Measurements from ENCODE around the gene MRPL32.

MRPL32 gene

DNA sequence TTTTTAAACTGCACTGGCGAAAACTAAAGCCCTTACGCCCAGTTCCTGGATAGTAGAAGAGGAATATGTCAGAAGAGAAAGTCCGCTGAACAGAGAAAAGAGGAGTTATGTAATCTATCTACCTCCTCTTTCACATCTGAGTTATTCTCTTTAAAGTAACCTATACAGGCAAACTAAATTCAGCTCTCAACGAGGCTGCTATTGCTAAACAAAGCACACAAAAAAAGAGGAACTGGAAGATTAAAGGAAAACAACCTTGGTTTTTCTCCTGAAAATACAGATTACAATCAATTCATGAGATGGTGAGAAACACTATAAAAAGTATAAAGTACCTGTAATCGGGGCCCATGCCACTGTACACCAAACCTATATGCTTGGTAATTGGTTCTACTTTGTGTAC, 6.0 kb upstream of the MRPL32 start:
- no peak for DNase-seq (ENCODE audit: low spot score)

- DNase-seq (ENCODE audit: low spot score): no peak
Observed at GRCh38 chr7:42928754-42929153, 3.4 kb upstream of the MRPL32 start.

- DNase-seq (ENCODE audit: low spot score): no peak
Observed at GRCh38 chr7:42929449-42929848, 2.7 kb upstream of the MRPL32 start.

DNA sequence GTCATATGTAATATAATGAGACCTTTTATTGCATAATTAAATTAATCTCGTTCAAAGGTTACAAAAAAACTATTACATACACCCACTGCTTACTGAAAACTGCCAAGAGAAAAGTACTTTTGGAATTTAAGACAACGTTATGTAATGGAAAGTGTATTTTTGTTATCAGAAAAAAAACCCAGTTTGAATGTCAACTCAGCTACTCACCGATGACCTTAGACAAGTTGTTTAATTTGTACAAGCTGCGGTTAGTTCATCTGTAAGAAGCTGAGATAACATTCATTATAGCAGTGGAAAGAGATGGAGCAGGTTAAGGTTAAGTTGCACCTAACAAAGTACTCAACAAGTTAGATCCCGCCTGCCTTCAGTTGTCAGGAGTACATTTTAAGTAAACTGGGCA, 1.3 kb upstream of the MRPL32 start:
- no peak for DNase-seq (ENCODE audit: low spot score)

DNA sequence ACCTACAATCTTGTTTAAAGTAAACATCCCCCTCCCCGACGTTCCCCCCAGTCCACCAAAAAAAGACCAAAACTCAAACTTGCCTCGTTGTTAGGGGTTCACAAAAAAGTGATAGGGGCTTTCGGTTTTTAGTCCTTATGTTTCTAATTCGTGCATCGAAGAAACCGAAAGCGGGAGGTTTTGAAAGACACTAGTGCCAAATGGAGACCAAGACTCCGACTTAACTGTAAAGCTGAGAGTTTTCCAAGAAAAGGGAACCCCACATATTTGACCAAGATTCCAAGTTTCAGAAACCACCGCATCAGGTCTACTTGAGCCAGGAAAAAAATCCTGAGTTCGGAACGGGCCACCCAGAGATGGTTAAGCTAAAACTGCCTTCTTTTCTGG, 736 bp upstream of the MRPL32 start:
- DNase-seq (ENCODE audit: low spot score): no peak

GRCh38 chr7:42932811-42933591, 825 bp downstream of the MRPL32 start:
- no peak for DNase-seq (ENCODE audit: low spot score)

DNA sequence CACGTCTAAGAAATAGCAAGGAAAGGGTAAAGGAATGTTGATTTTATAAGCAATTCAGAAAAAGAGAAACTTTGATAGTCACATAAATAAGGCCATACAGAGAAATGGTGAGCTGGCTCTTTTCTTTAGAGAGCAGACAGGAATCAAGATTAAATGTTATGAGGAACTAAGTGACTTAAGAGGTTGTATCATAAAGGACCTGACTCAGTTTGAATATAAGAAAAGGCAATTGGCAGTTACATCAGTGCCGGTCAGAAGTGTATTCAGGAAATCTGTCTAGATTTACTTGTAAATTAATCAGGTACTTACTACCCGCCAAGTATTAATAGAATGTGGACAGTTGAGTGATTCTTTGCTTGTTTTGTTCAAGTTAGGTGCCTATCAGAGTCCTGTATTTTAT, 2.1 kb downstream of the MRPL32 start:
- no peak for DNase-seq (ENCODE audit: low spot score)

- no peak for DNase-seq (ENCODE audit: low spot score)
Observed at GRCh38 chr7:42935861-42936260, 3.7 kb downstream of the MRPL32 start.

- DNase-seq (ENCODE audit: low spot score): no peak
Observed at GRCh38 chr7:42939457-42940240, 7.5 kb downstream of the MRPL32 start.

DNA sequence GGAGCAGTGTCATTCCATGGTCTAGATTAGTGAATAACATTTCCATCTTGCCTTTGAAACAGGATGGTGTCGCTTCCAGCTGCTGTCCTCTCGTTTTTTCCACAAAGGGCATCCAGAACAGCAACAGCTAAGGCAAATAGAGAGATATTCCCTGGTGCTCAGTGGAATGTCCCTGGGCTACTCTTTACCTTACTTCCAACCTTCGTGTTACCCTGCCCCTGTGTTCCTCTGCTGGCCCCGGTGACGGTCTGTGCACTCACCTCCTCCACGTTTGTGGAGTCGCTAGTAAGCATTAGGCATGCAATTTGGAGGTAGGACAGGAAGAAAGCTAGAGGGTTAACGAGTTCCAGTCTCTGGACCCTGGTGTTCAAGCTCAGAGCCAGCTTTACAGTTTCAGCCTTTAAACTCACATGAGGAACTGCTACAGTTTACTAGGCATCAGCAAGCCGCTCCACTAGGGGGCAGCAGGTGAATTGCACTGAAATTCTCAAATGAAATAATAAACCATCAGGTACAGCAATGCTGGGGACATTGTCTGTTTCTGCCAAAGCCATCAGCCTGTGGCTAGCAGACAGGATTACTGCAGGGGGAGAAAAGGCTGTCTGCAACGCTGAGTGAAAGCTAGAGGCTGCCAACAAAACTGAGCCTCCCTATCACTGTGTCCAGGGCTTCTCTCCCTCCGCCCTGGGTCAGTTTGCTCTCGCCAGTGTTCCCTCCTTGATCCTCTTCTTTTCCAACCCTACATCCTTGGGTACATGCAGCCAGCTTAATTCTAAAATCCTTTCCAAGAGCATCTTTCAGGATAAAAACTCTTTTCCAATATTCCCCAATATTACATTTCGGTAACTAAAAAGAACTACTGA, 9.0 kb downstream of the MRPL32 start:
- peak; percentile 74 for DNase-seq (ENCODE audit: low spot score)

- DNase-seq (ENCODE audit: low spot score): no peak
Observed at GRCh38 chr7:42945821-42946626, 13.8 kb downstream of the MRPL32 start.

DNA sequence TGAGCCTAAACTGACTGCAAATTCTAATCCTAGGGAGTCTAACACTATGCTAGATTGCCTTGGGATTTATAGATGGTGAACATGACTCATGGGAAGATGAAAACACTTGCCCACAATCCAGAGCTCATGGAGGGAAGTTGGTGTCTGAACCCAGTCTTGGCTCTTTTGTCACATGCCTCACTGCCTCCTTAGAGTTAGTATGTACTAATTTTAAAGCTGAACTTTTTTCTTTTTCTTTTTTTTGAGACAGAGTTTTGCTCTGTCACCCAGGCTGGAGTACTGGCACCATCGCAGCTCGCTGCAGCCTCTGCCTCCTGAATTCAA, 14.4 kb downstream of the MRPL32 start:
- DNase-seq (ENCODE audit: low spot score): no peak

DNA sequence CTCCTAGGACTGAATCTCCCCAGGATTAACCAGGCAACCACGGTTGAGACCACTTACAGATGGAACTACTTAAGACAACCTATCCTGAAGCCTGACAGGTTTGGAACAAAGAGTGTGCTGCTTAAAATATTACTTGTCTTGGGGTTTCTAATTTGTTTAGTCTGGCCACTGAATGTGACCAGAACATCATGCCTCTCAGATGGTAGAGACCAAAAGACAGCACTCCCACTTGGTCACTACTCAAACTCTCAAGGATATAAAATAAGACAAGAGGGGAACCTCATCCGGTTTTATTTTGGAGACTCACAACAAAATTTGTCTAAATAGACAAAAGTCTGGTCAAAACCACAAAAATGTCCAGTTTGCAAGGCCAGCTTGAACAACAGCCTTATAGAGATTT, 15.3 kb downstream of the MRPL32 start:
- no peak for DNase-seq (ENCODE audit: low spot score)

DNA sequence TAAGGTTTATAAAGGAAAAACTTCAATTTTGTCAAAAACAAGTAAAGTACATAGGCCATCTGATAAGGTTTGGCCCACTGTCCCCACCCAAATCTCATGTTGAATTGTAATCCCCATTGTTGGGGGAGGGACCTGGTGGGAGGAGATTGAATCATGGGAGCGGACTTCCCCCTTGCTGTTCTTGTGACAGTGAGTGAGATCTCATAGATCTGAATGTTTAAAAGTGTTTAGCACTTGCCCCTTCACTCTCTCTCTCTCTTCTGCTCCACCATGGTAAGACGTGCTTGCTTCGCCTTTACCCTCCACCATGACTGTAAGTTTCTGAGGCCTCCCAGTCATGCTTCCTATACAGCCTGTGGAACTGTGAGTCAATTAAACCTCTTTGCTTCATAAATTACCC, 18.2 kb downstream of the MRPL32 start:
- no peak for DNase-seq (ENCODE audit: low spot score)

DNA sequence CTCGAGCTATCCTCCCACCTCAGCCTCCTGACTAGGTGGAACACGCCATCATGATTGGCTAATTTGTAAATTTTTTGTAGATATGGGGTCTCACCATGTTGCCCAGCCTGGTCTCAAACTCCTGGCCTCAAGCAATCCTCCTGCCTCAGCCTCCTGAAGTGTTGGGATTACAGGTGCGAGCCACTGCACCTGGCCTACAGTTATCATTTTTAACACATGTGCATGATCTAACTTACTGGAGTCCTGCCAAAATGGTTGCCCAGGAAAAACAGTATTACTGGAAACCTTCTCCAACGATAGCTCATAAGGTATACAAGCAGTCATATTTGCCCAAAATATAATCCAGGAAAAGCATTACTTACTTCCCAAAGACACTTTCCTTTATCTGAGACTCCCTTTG, 20.2 kb downstream of the MRPL32 start:
- no peak for DNase-seq (ENCODE audit: low spot score)

DNA sequence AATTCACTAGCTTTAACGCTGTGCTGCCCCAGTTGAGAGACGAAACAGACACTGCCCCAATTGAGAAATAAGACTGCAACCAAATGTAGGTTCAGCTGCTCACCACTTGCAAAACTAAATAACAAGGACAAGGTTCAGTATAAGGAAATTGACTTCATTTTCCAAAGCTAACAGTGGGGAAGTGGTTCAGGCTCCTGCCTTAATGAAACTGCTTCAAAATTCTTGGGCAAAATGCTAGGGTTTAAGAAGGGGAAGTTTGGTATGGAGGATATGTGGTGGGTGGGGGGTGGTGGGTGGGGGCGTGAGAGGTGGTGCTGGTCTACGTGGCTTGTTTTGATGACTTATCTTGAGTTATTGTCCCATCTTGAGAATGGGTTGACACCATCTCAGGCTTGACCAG, 21.8 kb downstream of the MRPL32 start:
- no peak for DNase-seq (ENCODE audit: low spot score)

GRCh38 chr7:42956062-42956461, 23.9 kb downstream of the MRPL32 start:
- DNase-seq (ENCODE audit: low spot score): no peak

DNA sequence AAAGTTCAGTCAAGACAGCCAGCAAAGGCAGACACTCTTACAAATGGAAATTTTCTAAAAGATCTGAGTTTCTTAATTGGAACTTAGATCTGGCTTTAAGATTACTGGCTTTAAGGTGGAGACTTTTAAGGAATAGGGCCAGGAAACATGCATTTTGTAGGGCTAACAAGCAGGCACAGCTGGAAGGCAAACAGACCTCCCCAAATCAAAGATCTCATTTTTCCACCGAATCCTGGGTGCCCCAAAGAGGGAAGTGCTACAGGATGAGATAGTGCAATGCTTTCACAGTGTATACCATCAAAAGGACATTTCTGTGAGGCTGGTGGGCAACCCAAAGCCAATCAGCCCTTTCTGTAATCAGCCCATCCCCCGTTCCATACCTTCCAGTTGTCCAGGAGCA, 27.4 kb downstream of the MRPL32 start:
- no peak for DNase-seq (ENCODE audit: low spot score)

DNA sequence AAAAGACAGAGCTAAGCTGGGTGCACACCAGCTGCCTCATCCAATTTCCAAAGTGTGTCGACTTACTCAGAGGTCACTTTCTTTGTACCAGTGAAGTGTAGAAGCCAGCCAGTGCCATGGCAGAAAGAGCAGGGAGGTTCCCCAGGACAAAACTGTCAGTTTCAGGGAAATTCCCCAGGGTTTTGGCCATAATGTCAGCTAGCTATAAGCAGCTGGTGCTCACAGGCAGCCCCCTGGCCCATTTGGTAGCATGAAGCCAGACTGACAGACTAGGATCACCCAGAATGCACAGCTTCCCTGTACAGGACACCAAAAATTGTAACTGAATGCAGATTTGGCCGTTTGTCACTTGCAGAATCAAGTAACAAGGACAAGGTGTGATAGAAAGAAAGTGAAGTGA, 28.6 kb downstream of the MRPL32 start:
- DNase-seq (ENCODE audit: low spot score): no peak

DNA sequence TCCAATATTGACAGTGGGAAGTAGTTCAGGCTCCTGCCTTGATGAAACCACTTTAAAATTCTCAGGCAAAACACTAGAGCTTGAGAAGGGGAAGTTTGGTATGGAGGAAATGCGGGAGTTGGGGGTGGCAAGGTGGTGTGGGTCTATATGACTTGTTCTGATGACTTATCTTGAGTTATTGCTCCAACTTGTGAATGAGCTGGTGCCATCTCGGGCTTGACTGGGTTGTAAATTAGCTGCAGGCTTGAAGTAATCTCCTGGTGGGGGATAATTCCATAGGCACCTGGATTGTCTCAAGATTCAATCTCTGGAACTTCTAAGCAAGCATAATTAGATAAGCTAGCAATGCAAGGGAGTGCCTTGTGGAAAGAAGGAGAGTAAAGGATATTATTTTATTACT, 29.0 kb downstream of the MRPL32 start:
- no peak for DNase-seq (ENCODE audit: low spot score)

DNA sequence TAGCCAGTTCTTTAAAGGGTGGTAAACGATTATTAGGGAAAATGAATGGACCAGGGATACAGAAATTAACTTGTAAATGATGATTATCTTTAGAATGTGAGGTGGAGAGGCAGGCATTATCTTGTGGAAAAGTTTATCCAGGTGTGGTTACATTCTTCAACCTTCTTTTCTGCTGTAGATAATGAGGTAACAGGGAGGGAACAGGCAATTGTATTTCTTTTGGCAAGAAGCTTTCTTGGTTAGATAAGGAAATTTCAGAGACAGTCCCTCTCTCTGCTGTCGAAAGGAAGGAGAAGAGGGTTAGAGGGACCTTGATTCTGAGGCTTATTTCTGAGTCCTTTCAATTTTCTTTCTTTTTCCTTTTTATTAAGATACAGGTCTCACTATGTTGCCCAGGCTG, 32.1 kb downstream of the MRPL32 start:
- no peak for DNase-seq (ENCODE audit: low spot score)
